Tracheal epithelial cell (primary cell): ENCODE results near the gene DHRS7. TPM values are rescaled to one million over a fixed set of nuclear protein-coding genes. Genes with fewer than 3 reads are reported as not detected.

Experiments used
- total RNA-seq: library from RNA; depleted of rRNA; stranded (reverse); fragments of >200 nt; gene quantifications from 2 replicates; pipeline ENCODE4 v1.2.1, GENCODE V29; 2014

Gene DHRS7, protein sequence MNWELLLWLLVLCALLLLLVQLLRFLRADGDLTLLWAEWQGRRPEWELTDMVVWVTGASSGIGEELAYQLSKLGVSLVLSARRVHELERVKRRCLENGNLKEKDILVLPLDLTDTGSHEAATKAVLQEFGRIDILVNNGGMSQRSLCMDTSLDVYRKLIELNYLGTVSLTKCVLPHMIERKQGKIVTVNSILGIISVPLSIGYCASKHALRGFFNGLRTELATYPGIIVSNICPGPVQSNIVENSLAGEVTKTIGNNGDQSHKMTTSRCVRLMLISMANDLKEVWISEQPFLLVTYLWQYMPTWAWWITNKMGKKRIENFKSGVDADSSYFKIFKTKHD
- 162 and 167 TPM in 2 replicates for total RNA-seq

DNA sequence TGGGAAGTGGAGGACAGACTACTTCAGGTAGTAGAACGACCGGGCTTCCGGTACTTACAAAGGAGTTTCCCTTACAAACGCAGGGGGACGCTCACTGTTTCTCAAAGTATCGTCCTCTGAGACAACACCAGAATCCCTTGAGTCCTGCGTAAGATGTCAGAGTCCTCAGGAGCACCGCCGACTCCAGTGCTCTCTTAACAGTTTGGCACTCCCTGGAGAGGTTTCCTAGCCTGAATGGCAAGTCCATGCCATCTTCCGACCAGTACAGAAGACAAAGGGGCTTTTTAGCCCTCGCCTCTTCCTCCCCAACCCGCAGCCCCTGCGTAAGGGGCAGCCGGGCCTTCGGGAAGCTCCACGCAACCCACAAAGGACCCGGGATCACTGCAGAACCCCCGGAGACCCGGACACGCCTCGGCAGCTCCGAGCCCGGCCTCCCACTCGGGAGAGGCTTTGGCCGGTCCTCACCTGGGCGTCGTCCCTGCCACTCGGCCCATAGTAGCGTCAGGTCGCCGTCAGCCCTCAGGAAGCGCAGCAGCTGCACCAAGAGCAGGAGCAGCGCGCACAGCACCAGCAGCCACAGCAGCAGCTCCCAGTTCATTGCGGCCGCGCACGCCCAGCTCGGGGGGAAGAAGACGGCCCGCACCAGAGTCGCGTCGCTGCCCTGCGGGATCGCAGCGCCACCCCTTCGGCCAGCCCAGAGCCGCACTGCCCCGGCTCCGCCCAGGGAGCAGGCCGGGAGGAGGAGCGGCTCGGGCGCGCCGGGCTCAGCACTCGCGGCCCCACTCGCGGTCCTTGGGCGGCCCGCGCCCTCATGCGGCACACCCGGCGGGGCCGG is at the start of gene DHRS7:
Gene DHRS7, minus strand, starts transcription at position 687 of the 835 bp plus-strand sequence. Its CDS starts 89 bp downstream, at position 598.

Other genes with a start within 250 kb of the DHRS7 start
- under 0.01 TPM in 2 replicates for gene LRRC9, start 245.3 kb downstream of the DHRS7 start, total RNA-seq
- gene PCNX4, start 73.5 kb downstream of the DHRS7 start, total RNA-seq = 35.8 and 41.7 TPM in 2 replicates
- gene PPM1A, start 83.8 kb upstream of the DHRS7 start, total RNA-seq = 27.9 and 28.2 TPM in 2 replicates